Cardiac fibroblast (primary cell): ENCODE results near the gene FBXO44.

Experiments
- DNase-seq, 2 donors: peaks; one replicate each; pipeline versions ENCODE4 v3.0.0 to v3.0.0-alpha.2; 2010; ENCODE audit warnings: low read depth in 2 of 2
- H3K4me3 ChIP-seq, 2 donors: replicated peaks in 1 of 2; 1 replicate in 1 of 2; 2 replicates in 1 of 2; pipeline ENCODE4 v1.5.1; 2011; ENCODE audit warnings: low read depth in 2 of 2, low read length in 2 of 2, mild to moderate bottlenecking in 2 of 2, moderate library complexity in 1 of 2
- TF ChIP-seq, protein P1 (sequence below): IDR thresholded peaks from one replicate; pipeline ENCODE4 v1.5.1; 2011; ENCODE audit warnings: low read depth, mild to moderate bottlenecking, low read length, inconsistent platforms

FBXO44 gene

GRCh38 chr1:11682799-11683198 is 28.1 kb downstream of the FBXO44 start:
- TF ChIP-seq, protein P1, sequence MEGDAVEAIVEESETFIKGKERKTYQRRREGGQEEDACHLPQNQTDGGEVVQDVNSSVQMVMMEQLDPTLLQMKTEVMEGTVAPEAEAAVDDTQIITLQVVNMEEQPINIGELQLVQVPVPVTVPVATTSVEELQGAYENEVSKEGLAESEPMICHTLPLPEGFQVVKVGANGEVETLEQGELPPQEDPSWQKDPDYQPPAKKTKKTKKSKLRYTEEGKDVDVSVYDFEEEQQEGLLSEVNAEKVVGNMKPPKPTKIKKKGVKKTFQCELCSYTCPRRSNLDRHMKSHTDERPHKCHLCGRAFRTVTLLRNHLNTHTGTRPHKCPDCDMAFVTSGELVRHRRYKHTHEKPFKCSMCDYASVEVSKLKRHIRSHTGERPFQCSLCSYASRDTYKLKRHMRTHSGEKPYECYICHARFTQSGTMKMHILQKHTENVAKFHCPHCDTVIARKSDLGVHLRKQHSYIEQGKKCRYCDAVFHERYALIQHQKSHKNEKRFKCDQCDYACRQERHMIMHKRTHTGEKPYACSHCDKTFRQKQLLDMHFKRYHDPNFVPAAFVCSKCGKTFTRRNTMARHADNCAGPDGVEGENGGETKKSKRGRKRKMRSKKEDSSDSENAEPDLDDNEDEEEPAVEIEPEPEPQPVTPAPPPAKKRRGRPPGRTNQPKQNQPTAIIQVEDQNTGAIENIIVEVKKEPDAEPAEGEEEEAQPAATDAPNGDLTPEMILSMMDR = no peak
- no peak overlapping the region for H3K4me3 ChIP-seq
- no peak for DNase-seq

GRCh38 chr1:11684070-11684469 is 29.4 kb downstream of the FBXO44 start:
- no peak for DNase-seq
- TF ChIP-seq, protein P1 = no peak
- no peak overlapping the region for H3K4me3 ChIP-seq

- TF ChIP-seq, protein P1 = no peak
- no peak overlapping the region for H3K4me3 ChIP-seq
- DNase-seq = no peak
These were observed 30.6 kb downstream of the FBXO44 start for GRCh38 chr1:11685210-11685752.

DNA sequence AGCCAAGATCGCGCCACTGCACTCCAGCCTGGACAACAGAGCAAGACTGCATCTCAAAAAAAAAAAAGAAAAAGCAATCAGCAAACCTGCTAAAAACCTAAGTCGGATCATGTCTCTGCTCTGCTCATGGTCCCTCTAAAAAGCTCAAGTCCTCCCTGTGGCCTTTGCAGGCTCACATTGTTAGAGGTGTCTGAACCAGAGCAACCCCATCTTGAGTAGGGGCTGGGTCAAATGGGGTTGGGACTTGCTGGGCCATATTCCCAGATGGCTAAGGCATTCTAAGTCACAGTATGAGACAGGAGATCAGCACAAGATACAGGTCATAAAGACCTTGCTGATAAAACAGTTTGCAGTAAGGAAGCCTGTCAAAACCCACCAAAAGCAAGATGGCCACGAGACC is 33.8 kb downstream of the FBXO44 start:
- no peak for DNase-seq
- no peak overlapping the region for H3K4me3 ChIP-seq
- TF ChIP-seq, protein P1 = no peak

- TF ChIP-seq, protein P1 = no peak
- no peak overlapping the region for H3K4me3 ChIP-seq
- DNase-seq = no peak
These were observed 36.0 kb downstream of the FBXO44 start for GRCh38 chr1:11690397-11691301.

GRCh38 chr1:11691302-11691914 is 36.7 kb downstream of the FBXO44 start, which contains the start of gene DRAXIN:
TSS of gene DRAXIN (plus strand) at chr1:11691710. CDS start at chr1:11706259, 14,549 bp downstream.
- no peak within 1 kb of the TSS for H3K4me3 ChIP-seq
- no peak for DNase-seq
- TF ChIP-seq, protein P1 = no peak
